ENCODE results near the gene ZAR1L. TPM values are rescaled to one million over a fixed set of nuclear protein-coding genes. Genes with fewer than 3 reads are reported as not detected.

ZAR1L gene
- polyA plus RNA-seq, 1 donor from 2014 or later = not detected

- TF ChIP-seq RAD21 (conservative IDR thresholded peaks at IDR 0.05) = no peak
- no peak for TF ChIP-seq EP300 (conservative IDR thresholded peaks at IDR 0.05; ENCODE audit: poor library complexity, severe bottlenecking)
- no peak for TF ChIP-seq TAF1 (IDR thresholded peaks at IDR 0.05; ENCODE audit: low read depth)
- no peak for TF ChIP-seq CTCF (IDR thresholded peaks at IDR 0.05; ENCODE audit: poor library complexity, severe bottlenecking)
- TF ChIP-seq MXI1 (conservative IDR thresholded peaks at IDR 0.05; ENCODE audit: poor library complexity, severe bottlenecking) = no peak
- TF ChIP-seq SMC3 (conservative IDR thresholded peaks at IDR 0.05; ENCODE audit: poor library complexity) = no peak
- no peak for TF ChIP-seq EZH2 (IDR thresholded peaks at IDR 0.05; ENCODE audit: borderline replicate concordance, insufficient read depth, low read length, poor library complexity, severe bottlenecking)
- no peak for TF ChIP-seq REST (IDR thresholded peaks at IDR 0.05; ENCODE audit: borderline replicate concordance)
- no peak for TF ChIP-seq POLR2AphosphoS5 (IDR thresholded peaks at IDR 0.05)
- no peaks in the 10 kb centered on the region for H3K79me2 ChIP-seq (replicated peaks; ENCODE audit: insufficient read depth, low read length)
- no peak overlapping the region for H2AFZ ChIP-seq (ENCODE audit: low read depth, low read length)
Measured at GRCh38 chr13:32340914-32341313, 25.8 kb upstream of the ZAR1L start.

GRCh38 chr13:32334671-32335070 is 19.5 kb upstream of the ZAR1L start:
- no peak overlapping the region for H3K27ac ChIP-seq (ENCODE audit: low read length)
- no peaks in the 10 kb centered on the region for H3F3A ChIP-seq (ENCODE audit: insufficient read depth, low read length, poor library complexity, severe bottlenecking)
- H3K4me2 ChIP-seq (ENCODE audit: low read length) = no peak overlapping the region
- no peaks in the 10 kb centered on the region for H3K36me3 ChIP-seq (ENCODE audit: insufficient read depth, low read length)
- no peaks in the 10 kb centered on the region for H4K20me1 ChIP-seq (ENCODE audit: insufficient read depth)
- no peak overlapping the region for H3K9ac ChIP-seq (ENCODE audit: low read length)
- H3K27me3 ChIP-seq (ENCODE audit: insufficient read depth, low read depth, low read length) = no peaks in the 10 kb centered on the region
- H3K79me2 ChIP-seq (replicated peaks; ENCODE audit: insufficient read depth, low read length) = no peaks in the 10 kb centered on the region
- no peaks in the 10 kb centered on the region for H3K9me2 ChIP-seq (ENCODE audit: insufficient read depth, low read length)
- H3K4me3 ChIP-seq (ENCODE audit: low read length) = no peak overlapping the region
- no peaks in the 10 kb centered on the region for H3K9me3 ChIP-seq (ENCODE audit: low read length)
- H2AFZ ChIP-seq (ENCODE audit: low read depth, low read length) = no peak overlapping the region
- no peak for TF ChIP-seq POLR2AphosphoS5 (IDR thresholded peaks at IDR 0.05)
- TF ChIP-seq SMC3 (conservative IDR thresholded peaks at IDR 0.05; ENCODE audit: poor library complexity) = no peak
- TF ChIP-seq MXI1 (conservative IDR thresholded peaks at IDR 0.05; ENCODE audit: poor library complexity, severe bottlenecking) = no peak
- TF ChIP-seq EP300 (conservative IDR thresholded peaks at IDR 0.05; ENCODE audit: poor library complexity, severe bottlenecking) = no peak
- no peak for TF ChIP-seq EZH2 (IDR thresholded peaks at IDR 0.05; ENCODE audit: borderline replicate concordance, insufficient read depth, low read length, poor library complexity, severe bottlenecking)
- no peak for TF ChIP-seq RAD21 (conservative IDR thresholded peaks at IDR 0.05)
- TF ChIP-seq CTCF (IDR thresholded peaks at IDR 0.05; ENCODE audit: poor library complexity, severe bottlenecking) = no peak
- no peak for TF ChIP-seq TAF1 (IDR thresholded peaks at IDR 0.05; ENCODE audit: low read depth)
- TF ChIP-seq REST (IDR thresholded peaks at IDR 0.05; ENCODE audit: borderline replicate concordance) = no peak

More at GRCh38 chr13:32340914-32341313, 25.8 kb upstream of the ZAR1L start:
- H3F3A ChIP-seq (ENCODE audit: insufficient read depth, low read length, poor library complexity, severe bottlenecking) = no peaks in the 10 kb centered on the region
- H3K9me3 ChIP-seq (ENCODE audit: low read length) = no peaks in the 10 kb centered on the region
- H3K4me2 ChIP-seq (ENCODE audit: low read length) = no peak overlapping the region
- no peaks in the 10 kb centered on the region for H4K20me1 ChIP-seq (ENCODE audit: insufficient read depth)
- H3K9ac ChIP-seq (ENCODE audit: low read length) = no peak overlapping the region
- H3K4me3 ChIP-seq (ENCODE audit: low read length) = no peak overlapping the region
- H3K36me3 ChIP-seq (ENCODE audit: insufficient read depth, low read length) = no peaks in the 10 kb centered on the region
- no peaks in the 10 kb centered on the region for H3K9me2 ChIP-seq (ENCODE audit: insufficient read depth, low read length)
- H3K27me3 ChIP-seq (ENCODE audit: insufficient read depth, low read depth, low read length) = no peaks in the 10 kb centered on the region
- H3K27ac ChIP-seq (ENCODE audit: low read length) = no peak overlapping the region

Data from neural cell (in vitro differentiated cells).